Fibroblast of lung (primary cell): ENCODE data around the gene MIEF2.
"Not testable (repeated sequence)": the region's sequence is repeated elsewhere in the genome, so short reads cannot be mapped to it uniquely, and the experiment has no call there.

Experiments used
- CTCF ChIP-seq, 2 donors: IDR thresholded peaks in 1 of 2; conservative IDR thresholded peaks in 1 of 2; 1 replicate in 1 of 2; 2 replicates in 1 of 2; pipeline ENCODE4 v1.5.1; 2011 to 2012; ENCODE audit warnings: low read length in 2 of 2, control low read depth in 1 of 2, inconsistent platforms in 1 of 2, low read depth in 1 of 2, mild to moderate bottlenecking in 1 of 2
- EZH2 ChIP-seq: IDR thresholded peaks from 2 replicates; pipeline ENCODE4 v1.5.1; 2012; ENCODE audit warnings: low read length, control low read depth, mild to moderate bottlenecking; ENCODE audit errors: missing control alignments

GRCh38 chr17:18216906-18217305 lies 43.6 kb upstream of the MIEF2 start:
- not testable (repeated sequence) for TF ChIP-seq CTCF (conservative IDR thresholded peaks at IDR 0.05 in 1 of 2, IDR thresholded peaks at IDR 0.05 in 1 of 2; ENCODE audit: low read depth in 1 of 2, low read length in 2 of 2); EZH2
